Measurements from ENCODE around the gene GPC6.

- no peak for TF ChIP-seq REST (IDR thresholded peaks at IDR 0.05; ENCODE audit: insufficient replicate concordance, low read depth)
- no peak for TF ChIP-seq CTCF (IDR thresholded peaks at IDR 0.05; ENCODE audit: insufficient read depth, low read length)
Observed at GRCh38 chr13:93472296-93472695, 245.7 kb downstream of the GPC6 start.

Measured in HL-60 (cell line).